ENCODE measurements around the gene KHK. TPM values are rescaled to one million over a fixed set of nuclear protein-coding genes. Genes with fewer than 3 reads are reported as not detected.

The KHK gene
- polyA plus RNA-seq, 1 donor (not counting 4 experiments of a cell fraction or from before 2014, with no cell fraction given), result 0.21 TPM

DNA sequence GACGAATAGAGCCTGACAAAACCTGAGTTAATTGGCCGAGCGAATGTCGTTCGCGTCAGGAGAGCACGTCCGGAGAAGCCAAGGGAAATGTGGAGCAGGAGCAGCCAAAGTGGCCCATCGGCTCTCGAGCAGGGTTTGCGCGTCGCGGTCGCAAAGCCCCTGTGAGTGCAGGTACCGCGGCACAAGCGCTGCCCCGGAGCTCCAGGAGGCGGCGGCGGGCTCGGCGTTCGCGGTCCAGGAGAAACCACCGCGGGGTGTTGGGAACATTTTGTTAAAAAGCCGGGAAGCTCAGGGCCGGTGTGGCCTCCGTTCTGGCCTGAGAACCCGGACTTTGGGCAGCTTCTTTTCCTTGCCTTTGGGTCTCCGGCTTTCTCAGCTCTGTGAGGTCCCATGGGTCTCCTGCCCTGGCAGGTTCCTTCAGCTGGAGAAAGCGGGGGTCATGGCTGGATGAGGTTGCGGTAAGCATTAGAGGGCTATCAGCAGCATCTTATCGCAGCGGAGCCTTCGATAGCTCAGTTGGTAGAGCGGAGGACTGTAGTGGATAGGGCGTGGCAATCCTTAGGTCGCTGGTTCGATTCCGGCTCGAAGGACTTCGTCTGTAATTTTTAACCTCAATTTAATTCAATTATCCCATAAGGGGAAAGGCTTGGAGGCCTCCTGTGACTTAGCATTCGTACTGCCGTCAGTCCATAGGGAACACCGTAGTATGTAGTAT lies 36.1 kb upstream of the KHK start:
- Histone ChIP-seq H3K79me2 (ENCODE audit: control insufficient read depth, insufficient read depth, low read length) (no peaks in the 10 kb centered on the region), H3K27ac (ENCODE audit: control insufficient read depth, insufficient read depth, low read length) (peak overlapping the region; percentile 77), H3K4me2 (ENCODE audit: control insufficient read depth, extremely low read depth, insufficient read depth, low read depth, low read length) (peak overlapping the region; percentile 98), H2AFZ (ENCODE audit: control insufficient read depth, low read length) (peak overlapping the region; percentile 92), H4K20me1 (ENCODE audit: control insufficient read depth, extremely low read depth, insufficient read depth, low read length) (no peaks in the 10 kb centered on the region), H3K9ac (ENCODE audit: control insufficient read depth, extremely low read depth, insufficient read depth, low read length) (peak overlapping the region; percentile 77), H3K9me3 (ENCODE audit: control insufficient read depth, low read depth, low read length) (no peaks in the 10 kb centered on the region), H3K36me3 (ENCODE audit: control insufficient read depth in 2 of 2, extremely low read depth in 1 of 2, insufficient read depth in 2 of 2, low read length in 2 of 2) (peaks cover 0 to 12% of the 10 kb centered on the region in 2 experiments), H3K4me3 (ENCODE audit: control insufficient read depth in 2 of 3, extremely low read depth in 1 of 3, insufficient read depth in 2 of 3, low read depth in 1 of 3, low read length in 3 of 3) (peak overlapping the region; percentile 87 to 94 (median 88)), H3K4me1 (ENCODE audit: control insufficient read depth, extremely low read depth, insufficient read depth, low read length) (peaks cover 9% of the 10 kb centered on the region), H3K27me3 (ENCODE audit: control insufficient read depth, extremely low read depth, insufficient read depth, low read length) (no peaks in the 10 kb centered on the region), H3K9me1 (ENCODE audit: control insufficient read depth, extremely low read depth, insufficient read depth, low read length) (no peaks in the 10 kb centered on the region)
- DNase-seq (ENCODE audit: low read depth, low spot score), result peak; percentile 83
- peak; percentile 73 for FAIRE-seq
- dilution Hi-C loops (cut with MboI; ENCODE audit: extremely low pct_ligation_motif_present, low sequenced_read_pairs), result no loop called here
- TF ChIP-seq, protein P1, sequence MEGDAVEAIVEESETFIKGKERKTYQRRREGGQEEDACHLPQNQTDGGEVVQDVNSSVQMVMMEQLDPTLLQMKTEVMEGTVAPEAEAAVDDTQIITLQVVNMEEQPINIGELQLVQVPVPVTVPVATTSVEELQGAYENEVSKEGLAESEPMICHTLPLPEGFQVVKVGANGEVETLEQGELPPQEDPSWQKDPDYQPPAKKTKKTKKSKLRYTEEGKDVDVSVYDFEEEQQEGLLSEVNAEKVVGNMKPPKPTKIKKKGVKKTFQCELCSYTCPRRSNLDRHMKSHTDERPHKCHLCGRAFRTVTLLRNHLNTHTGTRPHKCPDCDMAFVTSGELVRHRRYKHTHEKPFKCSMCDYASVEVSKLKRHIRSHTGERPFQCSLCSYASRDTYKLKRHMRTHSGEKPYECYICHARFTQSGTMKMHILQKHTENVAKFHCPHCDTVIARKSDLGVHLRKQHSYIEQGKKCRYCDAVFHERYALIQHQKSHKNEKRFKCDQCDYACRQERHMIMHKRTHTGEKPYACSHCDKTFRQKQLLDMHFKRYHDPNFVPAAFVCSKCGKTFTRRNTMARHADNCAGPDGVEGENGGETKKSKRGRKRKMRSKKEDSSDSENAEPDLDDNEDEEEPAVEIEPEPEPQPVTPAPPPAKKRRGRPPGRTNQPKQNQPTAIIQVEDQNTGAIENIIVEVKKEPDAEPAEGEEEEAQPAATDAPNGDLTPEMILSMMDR (optimal IDR thresholded peaks at IDR 0.05 in 1 of 3, IDR thresholded peaks at IDR 0.05 in 1 of 3, conservative IDR thresholded peaks at IDR 0.05 in 1 of 3; ENCODE audit: extremely low read depth in 1 of 3, insufficient read depth in 2 of 3, low read length in 3 of 3), result peak; percentile 20 to 65 (median 28)
- TF ChIP-seq EZH2 (IDR thresholded peaks at IDR 0.05; ENCODE audit: low read length), result no peak

DNA sequence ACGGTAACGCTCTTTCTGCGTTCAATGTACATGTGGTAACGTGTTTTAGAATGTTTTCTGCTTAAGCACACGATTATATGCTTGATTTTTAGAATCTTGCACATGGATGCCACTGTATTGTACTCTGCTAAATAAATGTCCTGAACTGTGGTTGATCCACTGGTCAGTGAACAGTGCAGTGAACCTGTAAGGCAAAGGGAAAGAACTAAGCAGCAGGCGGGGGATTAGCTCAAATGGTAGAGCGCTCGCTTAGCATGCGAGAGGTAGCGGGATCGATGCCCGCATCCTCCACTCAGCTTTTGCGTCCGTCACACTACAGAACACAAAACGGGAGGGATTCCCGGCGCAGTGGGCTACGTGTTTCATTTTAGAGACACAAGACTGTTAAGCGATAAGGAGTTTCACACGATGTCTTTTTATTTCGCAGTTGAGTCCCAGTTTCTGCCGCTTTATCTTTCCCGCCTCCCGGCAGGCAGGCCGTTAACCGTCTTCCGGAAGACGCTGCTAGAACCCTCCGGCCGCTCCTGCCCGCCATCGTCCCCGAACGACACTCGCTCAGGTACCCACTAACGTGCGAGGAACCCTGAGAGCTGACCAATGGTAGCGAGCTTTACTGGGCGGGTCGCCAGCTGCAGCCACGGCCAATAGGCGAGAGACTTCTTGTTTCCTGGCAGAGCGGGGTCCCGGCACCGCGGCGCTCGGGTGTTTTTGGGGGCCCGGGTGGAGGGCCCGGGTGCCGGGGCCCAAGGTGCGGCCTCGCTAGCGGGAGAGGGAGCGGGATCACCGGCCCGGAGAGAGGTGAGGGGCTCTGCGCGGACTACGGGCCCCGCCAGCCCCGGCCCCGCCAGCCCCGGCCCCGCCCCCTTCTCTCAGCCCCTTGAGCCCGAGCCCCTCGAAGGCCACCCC lies 35.3 kb upstream of the KHK start, which contains the start of gene AGBL5:
TSS of gene AGBL5 (plus strand) at position 673 of the 906 bp plus-strand sequence. CDS start 1,291 bp downstream, outside the sequence.
- DNase-seq (ENCODE audit: low read depth, low spot score) (peak; percentile 53), FAIRE-seq (no peak)
- Histone ChIP-seq H3K9ac (ENCODE audit: control insufficient read depth, extremely low read depth, insufficient read depth, low read length) (peak within 1 kb of the TSS; percentile 77), H3K9me3 (ENCODE audit: control insufficient read depth, low read depth, low read length) (no peaks in the 10 kb centered on the region), H3K27ac (ENCODE audit: control insufficient read depth, insufficient read depth, low read length) (peak within 1 kb of the TSS; percentile 77), H4K20me1 (ENCODE audit: control insufficient read depth, extremely low read depth, insufficient read depth, low read length) (no peaks in the 10 kb centered on the region), H2AFZ (ENCODE audit: control insufficient read depth, low read length) (peak within 1 kb of the TSS; percentile 92), H3K4me3 (ENCODE audit: control insufficient read depth in 2 of 3, extremely low read depth in 1 of 3, insufficient read depth in 2 of 3, low read depth in 1 of 3, low read length in 3 of 3) (peak within 1 kb of the TSS; percentile 87 to 94 (median 88)), H3K27me3 (ENCODE audit: control insufficient read depth, extremely low read depth, insufficient read depth, low read length) (no peaks in the 10 kb centered on the region), H3K4me1 (ENCODE audit: control insufficient read depth, extremely low read depth, insufficient read depth, low read length) (peaks cover 9% of the 10 kb centered on the region), H3K9me1 (ENCODE audit: control insufficient read depth, extremely low read depth, insufficient read depth, low read length) (no peaks in the 10 kb centered on the region), H3K36me3 (ENCODE audit: control insufficient read depth in 2 of 2, extremely low read depth in 1 of 2, insufficient read depth in 2 of 2, low read length in 2 of 2) (peaks cover 5 to 15% of the 10 kb centered on the region in 2 experiments), H3K4me2 (ENCODE audit: control insufficient read depth, extremely low read depth, insufficient read depth, low read depth, low read length) (peak within 1 kb of the TSS; percentile 98), H3K79me2 (ENCODE audit: control insufficient read depth, insufficient read depth, low read length) (no peaks in the 10 kb centered on the region)
- TF ChIP-seq, protein P1 (optimal IDR thresholded peaks at IDR 0.05 in 1 of 3, IDR thresholded peaks at IDR 0.05 in 1 of 3, conservative IDR thresholded peaks at IDR 0.05 in 1 of 3; ENCODE audit: extremely low read depth in 1 of 3, insufficient read depth in 2 of 3, low read length in 3 of 3), result no peak
- no peak for TF ChIP-seq EZH2 (IDR thresholded peaks at IDR 0.05; ENCODE audit: low read length)
- dilution Hi-C loops (cut with MboI; ENCODE audit: extremely low pct_ligation_motif_present, low sequenced_read_pairs), result no loop called here

Measured in keratinocyte (primary cell).